ENCODE results near the gene C16orf54.

DNA sequence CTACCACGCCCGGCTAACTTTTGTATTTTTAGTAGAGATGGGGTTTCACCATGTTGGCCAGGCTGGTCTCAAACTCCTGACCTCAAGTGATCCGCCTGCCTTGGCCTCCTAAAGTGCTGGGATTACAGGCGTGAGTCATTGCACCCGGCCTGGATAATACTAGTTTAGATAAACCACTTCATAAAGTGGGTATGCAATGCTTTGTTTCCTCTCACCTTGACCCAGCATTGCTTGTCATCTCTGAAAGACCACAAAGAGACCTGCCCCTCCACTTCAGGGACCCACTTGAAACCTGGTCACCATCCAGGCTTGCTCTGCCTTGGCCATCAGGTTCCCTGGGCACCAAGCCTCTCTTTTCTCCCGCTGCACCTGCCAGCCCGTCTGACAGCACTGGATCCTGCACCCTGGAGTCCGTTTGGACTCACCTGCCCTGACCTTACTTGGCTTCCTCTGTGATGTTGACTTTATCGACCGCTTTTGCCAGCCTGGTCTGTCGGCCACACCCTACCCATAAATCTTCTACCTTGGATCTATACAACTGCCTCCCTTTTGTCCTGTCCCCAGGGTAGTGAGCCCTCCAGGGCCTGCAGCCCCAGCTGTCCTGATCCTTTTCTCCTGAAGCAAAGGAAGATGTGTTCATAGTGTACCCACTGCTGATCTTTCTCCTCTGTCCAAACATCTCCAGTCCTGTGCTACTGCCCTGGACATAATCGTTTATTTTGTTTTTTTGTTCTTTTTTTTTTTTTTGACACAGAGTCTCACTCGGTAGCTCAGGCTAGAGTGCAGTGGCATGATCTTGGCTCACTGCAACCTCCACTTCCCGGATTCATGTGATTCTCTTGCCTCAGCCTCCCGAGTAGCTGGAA is 19.6 kb upstream of the C16orf54 start:
- TF ChIP-seq, protein P1, sequence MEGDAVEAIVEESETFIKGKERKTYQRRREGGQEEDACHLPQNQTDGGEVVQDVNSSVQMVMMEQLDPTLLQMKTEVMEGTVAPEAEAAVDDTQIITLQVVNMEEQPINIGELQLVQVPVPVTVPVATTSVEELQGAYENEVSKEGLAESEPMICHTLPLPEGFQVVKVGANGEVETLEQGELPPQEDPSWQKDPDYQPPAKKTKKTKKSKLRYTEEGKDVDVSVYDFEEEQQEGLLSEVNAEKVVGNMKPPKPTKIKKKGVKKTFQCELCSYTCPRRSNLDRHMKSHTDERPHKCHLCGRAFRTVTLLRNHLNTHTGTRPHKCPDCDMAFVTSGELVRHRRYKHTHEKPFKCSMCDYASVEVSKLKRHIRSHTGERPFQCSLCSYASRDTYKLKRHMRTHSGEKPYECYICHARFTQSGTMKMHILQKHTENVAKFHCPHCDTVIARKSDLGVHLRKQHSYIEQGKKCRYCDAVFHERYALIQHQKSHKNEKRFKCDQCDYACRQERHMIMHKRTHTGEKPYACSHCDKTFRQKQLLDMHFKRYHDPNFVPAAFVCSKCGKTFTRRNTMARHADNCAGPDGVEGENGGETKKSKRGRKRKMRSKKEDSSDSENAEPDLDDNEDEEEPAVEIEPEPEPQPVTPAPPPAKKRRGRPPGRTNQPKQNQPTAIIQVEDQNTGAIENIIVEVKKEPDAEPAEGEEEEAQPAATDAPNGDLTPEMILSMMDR (IDR thresholded peaks at IDR 0.05), result no peak
- no peak for TF ChIP-seq POLR2A (IDR thresholded peaks at IDR 0.05)
- no peak for TF ChIP-seq POLR2AphosphoS5 (IDR thresholded peaks at IDR 0.05)
- TF ChIP-seq EP300 (IDR thresholded peaks at IDR 0.05), result no peak

Measured in sigmoid colon (tissue), 4 donors.